HL-60 (cell line): ENCODE measurements around the gene TSHZ1.

Experiments used
- DNase-seq, 2 experiments: peaks; one replicate each; pipeline ENCODE4 v3.0.0-alpha.2; 2010 to 2020; ENCODE audit warnings: low read depth in 1 of 2, low spot score in 1 of 2
- H3K27ac ChIP-seq: fragments of 250-450 bp; sonication (Bioruptor Pico); replicated peaks from 2 replicates; pipeline ENCODE4 v1.5.1; 2020; ENCODE audit warnings: mild to moderate bottlenecking, moderate library complexity
- H3K27me3 ChIP-seq: fragments of 250-450 bp; sonication (Bioruptor Pico); 2 replicates; pipeline ENCODE4 v1.5.1; 2021; ENCODE audit warnings: mild to moderate bottlenecking, moderate library complexity; ENCODE audit not compliant: insufficient read depth, poor library complexity, severe bottlenecking
- H3K4me3 ChIP-seq: replicated peaks from 2 replicates; pipeline ENCODE4 v1.5.1; 2011; ENCODE audit warnings: mild to moderate bottlenecking, control low read depth, low read length; ENCODE audit not compliant: insufficient read depth
- GABPA ChIP-seq: IDR thresholded peaks from 2 replicates; pipeline ENCODE4 v1.6.1; 2012; ENCODE audit warnings: low read depth
- POLR2AphosphoS5 ChIP-seq: IDR thresholded peaks from 2 replicates; pipeline ENCODE4 v1.6.1; 2012; ENCODE audit warnings: low read depth
- SPI1 ChIP-seq: IDR thresholded peaks from 2 replicates; pipeline ENCODE4 v1.6.1; 2012; ENCODE audit warnings: low read depth, mild to moderate bottlenecking, borderline replicate concordance
- TF ChIP-seq, protein P1 (sequence below): IDR thresholded peaks from 2 replicates; pipeline ENCODE4 v1.6.1; 2012; ENCODE audit warnings: low read depth; ENCODE audit not compliant: insufficient replicate concordance
- TF ChIP-seq, protein P2 (sequence below): IDR thresholded peaks from one replicate; pipeline ENCODE4 v1.5.1; 2011; ENCODE audit warnings: low read length, control low read depth, inconsistent platforms; ENCODE audit not compliant: insufficient read depth

Gene TSHZ1

DNA sequence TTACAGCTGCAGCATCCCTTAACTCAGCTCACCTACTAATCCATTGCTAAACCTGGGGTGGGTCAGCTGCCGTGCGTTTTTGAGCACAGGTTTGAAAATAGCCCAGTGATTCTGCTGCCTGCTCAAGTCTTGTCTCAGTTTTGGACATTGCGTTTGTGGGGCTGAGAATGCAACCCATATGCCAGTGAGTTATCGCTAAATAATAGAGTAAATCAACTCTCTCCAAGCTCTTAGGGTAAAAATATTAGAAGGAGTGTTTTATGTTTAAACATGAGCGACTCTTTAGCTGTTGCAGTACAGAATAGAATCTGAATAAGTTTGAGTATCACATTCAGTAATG, 2.1 kb downstream of the TSHZ1 start:
- H3K27me3 ChIP-seq, result no peaks in the 10 kb centered on the region
- TF ChIP-seq POLR2AphosphoS5 (no peak), GABPA (no peak), SPI1 (no peak)
- TF ChIP-seq, protein P1, sequence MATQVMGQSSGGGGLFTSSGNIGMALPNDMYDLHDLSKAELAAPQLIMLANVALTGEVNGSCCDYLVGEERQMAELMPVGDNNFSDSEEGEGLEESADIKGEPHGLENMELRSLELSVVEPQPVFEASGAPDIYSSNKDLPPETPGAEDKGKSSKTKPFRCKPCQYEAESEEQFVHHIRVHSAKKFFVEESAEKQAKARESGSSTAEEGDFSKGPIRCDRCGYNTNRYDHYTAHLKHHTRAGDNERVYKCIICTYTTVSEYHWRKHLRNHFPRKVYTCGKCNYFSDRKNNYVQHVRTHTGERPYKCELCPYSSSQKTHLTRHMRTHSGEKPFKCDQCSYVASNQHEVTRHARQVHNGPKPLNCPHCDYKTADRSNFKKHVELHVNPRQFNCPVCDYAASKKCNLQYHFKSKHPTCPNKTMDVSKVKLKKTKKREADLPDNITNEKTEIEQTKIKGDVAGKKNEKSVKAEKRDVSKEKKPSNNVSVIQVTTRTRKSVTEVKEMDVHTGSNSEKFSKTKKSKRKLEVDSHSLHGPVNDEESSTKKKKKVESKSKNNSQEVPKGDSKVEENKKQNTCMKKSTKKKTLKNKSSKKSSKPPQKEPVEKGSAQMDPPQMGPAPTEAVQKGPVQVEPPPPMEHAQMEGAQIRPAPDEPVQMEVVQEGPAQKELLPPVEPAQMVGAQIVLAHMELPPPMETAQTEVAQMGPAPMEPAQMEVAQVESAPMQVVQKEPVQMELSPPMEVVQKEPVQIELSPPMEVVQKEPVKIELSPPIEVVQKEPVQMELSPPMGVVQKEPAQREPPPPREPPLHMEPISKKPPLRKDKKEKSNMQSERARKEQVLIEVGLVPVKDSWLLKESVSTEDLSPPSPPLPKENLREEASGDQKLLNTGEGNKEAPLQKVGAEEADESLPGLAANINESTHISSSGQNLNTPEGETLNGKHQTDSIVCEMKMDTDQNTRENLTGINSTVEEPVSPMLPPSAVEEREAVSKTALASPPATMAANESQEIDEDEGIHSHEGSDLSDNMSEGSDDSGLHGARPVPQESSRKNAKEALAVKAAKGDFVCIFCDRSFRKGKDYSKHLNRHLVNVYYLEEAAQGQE, result no peak
- TF ChIP-seq, protein P2, sequence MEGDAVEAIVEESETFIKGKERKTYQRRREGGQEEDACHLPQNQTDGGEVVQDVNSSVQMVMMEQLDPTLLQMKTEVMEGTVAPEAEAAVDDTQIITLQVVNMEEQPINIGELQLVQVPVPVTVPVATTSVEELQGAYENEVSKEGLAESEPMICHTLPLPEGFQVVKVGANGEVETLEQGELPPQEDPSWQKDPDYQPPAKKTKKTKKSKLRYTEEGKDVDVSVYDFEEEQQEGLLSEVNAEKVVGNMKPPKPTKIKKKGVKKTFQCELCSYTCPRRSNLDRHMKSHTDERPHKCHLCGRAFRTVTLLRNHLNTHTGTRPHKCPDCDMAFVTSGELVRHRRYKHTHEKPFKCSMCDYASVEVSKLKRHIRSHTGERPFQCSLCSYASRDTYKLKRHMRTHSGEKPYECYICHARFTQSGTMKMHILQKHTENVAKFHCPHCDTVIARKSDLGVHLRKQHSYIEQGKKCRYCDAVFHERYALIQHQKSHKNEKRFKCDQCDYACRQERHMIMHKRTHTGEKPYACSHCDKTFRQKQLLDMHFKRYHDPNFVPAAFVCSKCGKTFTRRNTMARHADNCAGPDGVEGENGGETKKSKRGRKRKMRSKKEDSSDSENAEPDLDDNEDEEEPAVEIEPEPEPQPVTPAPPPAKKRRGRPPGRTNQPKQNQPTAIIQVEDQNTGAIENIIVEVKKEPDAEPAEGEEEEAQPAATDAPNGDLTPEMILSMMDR, result no peak
- H3K4me3 ChIP-seq, result peak overlapping the region; percentile 85
- H3K27ac ChIP-seq, result no peak overlapping the region
- no peak for DNase-seq

DNA sequence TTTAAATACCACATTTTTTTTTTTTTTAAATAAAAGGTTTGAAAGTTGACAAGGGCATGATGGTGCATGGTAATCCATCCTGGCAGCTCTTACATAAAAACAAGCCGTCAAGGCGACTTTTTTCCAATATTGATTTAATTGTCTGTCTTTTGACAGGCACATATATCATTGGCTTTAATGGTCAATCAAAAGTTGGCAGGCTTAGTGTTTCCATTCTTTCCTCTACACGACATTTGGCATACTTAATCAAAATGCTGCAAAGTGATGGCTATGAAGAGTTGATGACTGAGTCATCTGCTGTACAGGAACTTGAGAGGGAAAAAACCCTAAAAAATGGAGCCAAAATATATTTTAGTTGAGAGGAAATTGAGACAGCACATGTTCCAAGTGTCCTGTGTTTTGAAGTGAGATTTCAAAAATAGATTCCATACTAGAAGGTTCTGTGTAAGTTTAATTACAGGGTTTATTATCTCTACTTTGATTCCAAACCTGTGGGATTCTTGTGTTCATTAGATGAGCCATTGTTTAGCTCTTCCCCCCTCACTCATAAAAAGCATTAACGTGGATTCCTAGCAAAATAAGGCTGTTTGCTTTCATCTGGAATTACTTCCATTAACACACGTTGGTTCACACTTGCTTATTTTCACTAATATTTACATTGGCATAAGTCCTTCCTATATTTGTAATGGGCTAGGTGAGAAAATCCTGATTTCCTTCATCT, 3.2 kb downstream of the TSHZ1 start:
- no peaks in the 10 kb centered on the region for H3K27me3 ChIP-seq
- no peak overlapping the region for H3K27ac ChIP-seq
- TF ChIP-seq SPI1 (no peak), POLR2AphosphoS5 (no peak), GABPA (no peak)
- TF ChIP-seq, protein P2, result no peak
- TF ChIP-seq, protein P1, result no peak
- no peak overlapping the region for H3K4me3 ChIP-seq
- no peak for DNase-seq

DNA sequence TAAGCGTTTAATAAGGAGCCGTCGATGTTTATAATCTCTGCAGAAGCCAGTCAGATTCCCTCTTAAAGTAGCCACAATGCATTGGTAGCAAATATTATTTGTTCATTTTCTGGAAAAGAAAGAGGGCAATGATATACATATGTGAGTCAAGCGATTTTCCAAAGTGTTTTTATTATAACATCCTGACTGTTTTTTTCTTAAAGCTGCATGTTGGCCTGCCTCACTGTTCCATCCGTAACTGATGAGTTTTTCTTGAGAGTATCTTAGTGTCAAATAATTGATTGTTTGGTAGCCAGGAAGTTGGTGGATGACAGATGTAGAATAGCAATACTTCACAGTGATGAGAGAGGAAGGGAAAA, 3.7 kb downstream of the TSHZ1 start:
- TF ChIP-seq, protein P1, result no peak
- TF ChIP-seq POLR2AphosphoS5 (no peak), SPI1 (no peak), GABPA (no peak)
- TF ChIP-seq, protein P2, result no peak
- no peak for DNase-seq
- Histone ChIP-seq H3K4me3 (no peak overlapping the region), H3K27me3 (no peaks in the 10 kb centered on the region), H3K27ac (no peak overlapping the region)
